ENCODE results near the gene CFAP46. TPM values are rescaled to one million over a fixed set of nuclear protein-coding genes. Genes with fewer than 3 reads are reported as not detected.

Gene CFAP46
- total RNA-seq, 2 experiments from 2014 or later: not detected

DNA sequence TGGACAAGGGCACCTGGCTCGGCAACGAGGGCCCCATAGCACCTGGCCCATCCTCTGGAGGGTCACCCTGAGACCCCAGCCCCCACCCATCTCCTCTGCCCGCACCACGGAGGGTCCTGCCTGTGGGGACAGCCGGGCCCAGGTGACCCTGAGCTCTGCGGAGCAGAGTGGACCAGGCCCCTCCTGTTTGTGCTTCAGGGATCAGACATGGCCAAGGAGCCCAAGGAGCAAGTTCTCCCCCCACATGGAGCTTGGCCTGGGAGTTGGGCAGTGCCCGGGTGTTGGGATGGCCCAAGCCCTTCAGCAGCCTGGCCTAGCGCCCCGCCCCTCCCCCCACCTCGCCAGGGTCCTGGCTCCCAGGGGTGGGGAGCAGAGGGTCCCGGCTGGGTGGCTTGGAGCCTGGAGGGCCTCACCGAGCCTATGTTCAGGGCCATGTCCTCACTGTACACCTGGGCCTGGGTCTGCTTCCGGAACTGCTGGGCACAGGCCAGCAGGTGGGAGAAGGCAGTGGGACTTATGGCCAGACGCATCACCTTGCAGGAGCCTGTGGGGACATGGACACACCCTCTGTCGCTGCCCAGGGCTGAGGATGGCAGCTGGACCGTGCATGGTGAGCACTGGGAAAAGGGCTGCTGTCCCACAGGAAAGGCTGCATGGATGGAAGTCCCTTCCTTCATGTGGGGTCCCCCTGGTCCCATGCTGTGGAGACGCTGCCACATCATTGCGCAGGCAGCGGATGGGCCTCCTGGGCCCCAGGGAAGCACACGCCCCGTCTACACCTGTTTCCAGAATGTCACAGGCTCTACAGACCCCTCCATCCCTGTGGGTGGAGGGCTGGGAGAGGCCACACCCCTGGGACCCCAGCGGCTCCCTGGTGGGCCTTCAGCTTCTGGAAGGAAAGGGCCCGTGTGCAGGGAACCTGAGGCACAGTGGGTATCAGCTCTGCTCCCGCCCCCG, 107.2 kb downstream of the CFAP46 start:
- Histone ChIP-seq H3K27me3 (ENCODE audit: control insufficient read depth in 1 of 2, insufficient read depth in 2 of 2, low read length in 2 of 2) (peaks cover 4 to 14% of the 10 kb centered on the region in 2 experiments), H3K36me3 (ENCODE audit: insufficient read depth, low read length) (no peaks in the 10 kb centered on the region), H3K4me1 (ENCODE audit: insufficient read depth, low read length) (peaks cover 7% of the 10 kb centered on the region), H3K4me3 (ENCODE audit: low read length) (no peak overlapping the region), H3K27ac (ENCODE audit: low read depth in 1 of 2, low read length in 2 of 2) (no peak overlapping the region), H3K9me3 (ENCODE audit: control insufficient read depth in 1 of 2, insufficient read depth in 1 of 2, low read length in 2 of 2) (peaks cover 0 to 31% of the 10 kb centered on the region in 2 experiments)
- ATAC-seq (ENCODE audit: poor library complexity) (no peak), DNase-seq (peak in 1 of 14 experiments; percentile 14)
- H3K27ac Mint-ChIP-seq: no peak overlapping the region
- no peaks in the 10 kb centered on the region for H3K4me1 Mint-ChIP-seq (ENCODE audit: low read depth)
- ChIA-PET CTCF (no interaction called here), POLR2A (no interaction called here)
- no peak overlapping the region for H3K4me3 Mint-ChIP-seq
- no peaks in the 10 kb centered on the region for H3K9me3 Mint-ChIP-seq
- intact Hi-C loops (cut with DNase I, micrococcal nuclease): loop anchor here in 1 of 2 experiments (5.0 kb wide), 1 partner anchor 482 kb away; no protein-coding TSS in a partner anchor
- H3K36me3 Mint-ChIP-seq (ENCODE audit: low read depth): no peaks in the 10 kb centered on the region
- peaks cover 5% of the 10 kb centered on the region for H3K27me3 Mint-ChIP-seq
- TF ChIP-seq, protein P1, sequence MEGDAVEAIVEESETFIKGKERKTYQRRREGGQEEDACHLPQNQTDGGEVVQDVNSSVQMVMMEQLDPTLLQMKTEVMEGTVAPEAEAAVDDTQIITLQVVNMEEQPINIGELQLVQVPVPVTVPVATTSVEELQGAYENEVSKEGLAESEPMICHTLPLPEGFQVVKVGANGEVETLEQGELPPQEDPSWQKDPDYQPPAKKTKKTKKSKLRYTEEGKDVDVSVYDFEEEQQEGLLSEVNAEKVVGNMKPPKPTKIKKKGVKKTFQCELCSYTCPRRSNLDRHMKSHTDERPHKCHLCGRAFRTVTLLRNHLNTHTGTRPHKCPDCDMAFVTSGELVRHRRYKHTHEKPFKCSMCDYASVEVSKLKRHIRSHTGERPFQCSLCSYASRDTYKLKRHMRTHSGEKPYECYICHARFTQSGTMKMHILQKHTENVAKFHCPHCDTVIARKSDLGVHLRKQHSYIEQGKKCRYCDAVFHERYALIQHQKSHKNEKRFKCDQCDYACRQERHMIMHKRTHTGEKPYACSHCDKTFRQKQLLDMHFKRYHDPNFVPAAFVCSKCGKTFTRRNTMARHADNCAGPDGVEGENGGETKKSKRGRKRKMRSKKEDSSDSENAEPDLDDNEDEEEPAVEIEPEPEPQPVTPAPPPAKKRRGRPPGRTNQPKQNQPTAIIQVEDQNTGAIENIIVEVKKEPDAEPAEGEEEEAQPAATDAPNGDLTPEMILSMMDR (IDR thresholded peaks at IDR 0.05): no peak

DNA sequence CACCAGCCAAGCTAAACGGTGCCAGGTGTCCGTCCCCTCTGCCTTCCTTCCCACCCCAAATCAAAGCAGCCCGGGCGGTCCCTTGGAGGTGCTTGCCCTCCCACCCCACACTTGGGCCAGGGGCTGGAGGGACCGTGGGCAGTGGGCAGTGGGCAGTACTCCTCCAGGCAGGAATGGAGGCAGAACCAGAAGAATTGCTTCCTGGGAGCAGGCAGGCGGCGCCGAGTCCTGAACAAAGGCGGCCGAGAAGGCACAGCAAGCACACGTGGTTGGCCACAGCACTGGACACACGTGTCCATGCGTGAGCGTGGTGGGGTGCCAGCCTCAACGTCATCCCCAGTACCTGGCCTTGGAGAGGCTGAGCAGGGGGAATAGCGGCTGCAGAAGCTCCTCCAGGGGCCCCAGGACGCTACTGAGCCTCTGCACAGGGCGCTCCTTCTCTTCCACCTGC, 108.0 kb downstream of the CFAP46 start:
- Histone ChIP-seq H3K36me3 (ENCODE audit: insufficient read depth, low read length) (no peaks in the 10 kb centered on the region), H3K27ac (ENCODE audit: low read depth in 1 of 2, low read length in 2 of 2) (no peak overlapping the region), H3K4me1 (ENCODE audit: insufficient read depth, low read length) (peaks cover 7% of the 10 kb centered on the region), H3K27me3 (ENCODE audit: control insufficient read depth in 1 of 2, insufficient read depth in 2 of 2, low read length in 2 of 2) (peaks cover 4 to 14% of the 10 kb centered on the region in 2 experiments), H3K4me3 (ENCODE audit: low read length) (no peak overlapping the region), H3K9me3 (ENCODE audit: control insufficient read depth in 1 of 2, insufficient read depth in 1 of 2, low read length in 2 of 2) (peaks cover 0 to 31% of the 10 kb centered on the region in 2 experiments)
- Mint-ChIP-seq H3K4me3 (no peak overlapping the region), H3K36me3 (ENCODE audit: low read depth) (no peaks in the 10 kb centered on the region), H3K9me3 (no peaks in the 10 kb centered on the region), H3K4me1 (ENCODE audit: low read depth) (no peaks in the 10 kb centered on the region), H3K27ac (no peak overlapping the region), H3K27me3 (peaks cover 5% of the 10 kb centered on the region)
- intact Hi-C loops (cut with DNase I, micrococcal nuclease): no loop called here
- TF ChIP-seq, protein P1 (IDR thresholded peaks at IDR 0.05): no peak
- ATAC-seq (ENCODE audit: poor library complexity): no peak
- DNase-seq: peak in 1 of 14 experiments; percentile 7
- POLR2A ChIA-PET: no interaction called here
- CTCF ChIA-PET: no interaction called here

DNA sequence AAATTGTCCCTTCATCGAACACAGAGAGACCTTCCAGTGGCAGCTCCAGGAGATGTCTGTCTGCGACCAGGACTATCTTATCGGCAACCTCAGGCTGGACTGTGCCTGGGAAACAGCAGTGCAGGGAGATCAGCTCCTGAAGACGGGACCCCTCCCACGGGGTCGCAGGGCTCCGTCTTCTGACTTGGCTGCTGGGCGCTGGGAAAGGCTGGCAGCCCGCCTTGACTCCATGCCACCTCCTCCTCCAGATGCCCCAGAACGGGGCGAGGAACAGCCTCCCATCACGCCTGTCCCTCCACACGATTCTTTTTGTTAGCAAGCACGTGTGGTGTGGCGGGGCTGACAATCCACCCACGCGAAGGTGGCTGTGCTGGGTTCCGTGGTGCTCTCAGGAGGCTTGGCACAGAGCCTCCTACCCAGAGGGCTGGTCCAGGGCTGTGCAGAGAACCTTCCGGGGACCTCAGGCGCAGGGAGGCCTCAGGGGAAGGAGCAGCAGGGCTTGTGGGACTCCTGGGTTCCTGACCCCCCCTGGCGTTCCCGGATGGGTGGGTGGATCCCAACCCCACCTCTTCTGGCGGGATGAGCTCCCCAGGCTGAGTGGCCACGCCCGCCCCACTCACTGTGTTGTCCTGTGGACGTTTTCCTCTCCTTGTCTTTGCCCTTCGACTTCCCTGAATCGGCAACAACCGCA, 108.8 kb downstream of the CFAP46 start:
- Mint-ChIP-seq H3K4me3 (no peak overlapping the region), H3K36me3 (ENCODE audit: low read depth) (no peaks in the 10 kb centered on the region), H3K27ac (no peak overlapping the region), H3K27me3 (peaks cover 5% of the 10 kb centered on the region), H3K4me1 (ENCODE audit: low read depth) (no peaks in the 10 kb centered on the region), H3K9me3 (no peaks in the 10 kb centered on the region)
- DNase-seq (no peak), ATAC-seq (ENCODE audit: poor library complexity) (no peak)
- Histone ChIP-seq H3K27me3 (ENCODE audit: control insufficient read depth in 1 of 2, insufficient read depth in 2 of 2, low read length in 2 of 2) (peaks cover 4 to 14% of the 10 kb centered on the region in 2 experiments), H3K4me3 (ENCODE audit: low read length) (no peak overlapping the region), H3K36me3 (ENCODE audit: insufficient read depth, low read length) (no peaks in the 10 kb centered on the region), H3K27ac (ENCODE audit: low read depth in 1 of 2, low read length in 2 of 2) (no peak overlapping the region), H3K4me1 (ENCODE audit: insufficient read depth, low read length) (peaks cover 7% of the 10 kb centered on the region), H3K9me3 (ENCODE audit: control insufficient read depth in 1 of 2, insufficient read depth in 1 of 2, low read length in 2 of 2) (peaks cover 0 to 31% of the 10 kb centered on the region in 2 experiments)
- TF ChIP-seq, protein P1 (IDR thresholded peaks at IDR 0.05): no peak
- intact Hi-C loops (cut with DNase I, micrococcal nuclease): no loop called here
- POLR2A ChIA-PET: no interaction called here
- CTCF ChIA-PET: no interaction called here
